ENCODE data around the gene KCNQ1. TPM values are rescaled to one million over a fixed set of nuclear protein-coding genes. Genes with fewer than 3 reads are reported as not detected.

Gene KCNQ1
- total and polyA plus RNA-seq, 12 donors: 11.0 to 447 (median 320) TPM

- Histone ChIP-seq H3K9me3 (replicated peaks in 1 of 3) (no peaks in the 10 kb centered on the region), H3K27me3 (no peaks in the 10 kb centered on the region), H3K27ac (no peak overlapping the region), H3K4me3 (no peak overlapping the region), H3K4me1 (replicated peaks in 1 of 2) (peaks cover 0 to 8% of the 10 kb centered on the region in 2 donors), H3K36me3 (replicated peaks in 1 of 2) (no peaks in the 10 kb centered on the region)
- DNase-seq: peak; percentile 1 to 47 (median 13)
- TF ChIP-seq CTCF (IDR thresholded peaks at IDR 0.05) (no peak), POLR2A (IDR thresholded peaks at IDR 0.05) (no peak)
- 79 to 93% (median 91%) methylated on average over 6 to 22 of the region's 22 CpGs for whole genome bisulfite sequencing, 4 donors
- intact Hi-C loops (cut with DNase I): no loop called here
These were observed 357.0 kb downstream of the KCNQ1 start for GRCh38 chr11:2801711-2802388.

GRCh38 chr11:2802389-2803185, 357.8 kb downstream of the KCNQ1 start:
- TF ChIP-seq POLR2A (IDR thresholded peaks at IDR 0.05) (no peak), CTCF (IDR thresholded peaks at IDR 0.05) (no peak)
- Histone ChIP-seq H3K36me3 (replicated peaks in 1 of 2) (no peaks in the 10 kb centered on the region), H3K27ac (no peak overlapping the region), H3K9me3 (replicated peaks in 1 of 3) (no peaks in the 10 kb centered on the region), H3K27me3 (no peaks in the 10 kb centered on the region), H3K4me3 (no peak overlapping the region), H3K4me1 (replicated peaks in 1 of 2) (peaks cover 0 to 8% of the 10 kb centered on the region in 2 donors)
- intact Hi-C loops (cut with DNase I): no loop called here
- WGBS, 4 donors: 90 to 94% (median 92%) methylated on average over 4 to 18 of the region's 18 CpGs
- DNase-seq: peak; percentile 1 to 47 (median 13)

- Histone ChIP-seq H3K9me3 (replicated peaks in 1 of 3) (no peaks in the 10 kb centered on the region), H3K4me3 (no peak overlapping the region), H3K36me3 (replicated peaks in 1 of 2) (no peaks in the 10 kb centered on the region), H3K4me1 (replicated peaks in 1 of 2) (peaks cover 0 to 12% of the 10 kb centered on the region in 2 donors), H3K27me3 (no peaks in the 10 kb centered on the region), H3K27ac (no peak overlapping the region)
- WGBS, 4 donors: 90 to 99% (median 95%) methylated on average over 12 to 20 of the region's 20 CpGs
- DNase-seq: peak; percentile 1 to 38 (median 12)
- intact Hi-C loops (cut with DNase I): no loop called here
- TF ChIP-seq CTCF (IDR thresholded peaks at IDR 0.05): no peak
- TF ChIP-seq POLR2A (IDR thresholded peaks at IDR 0.05): no peak
These were observed 358.6 kb downstream of the KCNQ1 start for GRCh38 chr11:2803186-2804091.

- DNase-seq: peak in 5 of 7 donors; percentile 0 to 12 (median 4)
- intact Hi-C loops (cut with DNase I): no loop called here
- no peaks in the 10 kb centered on the region for H3K27me3 ChIP-seq
- peaks cover 0 to 12% of the 10 kb centered on the region in 2 donors for H3K4me1 ChIP-seq (replicated peaks in 1 of 2)
- no peaks in the 10 kb centered on the region for H3K36me3 ChIP-seq (replicated peaks in 1 of 2)
- no peaks in the 10 kb centered on the region for H3K9me3 ChIP-seq (replicated peaks in 1 of 3)
- H3K4me3 ChIP-seq: no peak overlapping the region
- no peak overlapping the region for H3K27ac ChIP-seq
- 89 to 98% (median 92%) methylated on average over 6 to 10 of the region's 10 CpGs for WGBS, 4 donors
- no peak for TF ChIP-seq CTCF (IDR thresholded peaks at IDR 0.05)
- TF ChIP-seq POLR2A (IDR thresholded peaks at IDR 0.05): no peak
These were observed 359.4 kb downstream of the KCNQ1 start for GRCh38 chr11:2804189-2804588.

Measured in adrenal gland (tissue), 12 donors.